ENCODE data around the gene SPINT3.
"Not testable (repeated sequence)": the region's sequence is repeated elsewhere in the genome, so short reads cannot be mapped to it uniquely, and the experiment has no call there.

The SPINT3 gene

GRCh38 chr20:45484676-45485075 is 30.7 kb downstream of the SPINT3 start:
- ChIA-PET POLR2A (no interaction called here), CTCF (interaction anchor here (0.7 to 2.2 kb wide), 5 partner anchors 15 to 287 kb away, joined by 3 to 10 read pairs (median 3); no protein-coding TSS in a partner anchor)
- Histone ChIP-seq H3K4me1 (ENCODE audit: control insufficient read depth, insufficient read depth, low read length) (no peaks in the 10 kb centered on the region), H3K9me3 (ENCODE audit: control insufficient read depth, insufficient read depth, low read depth, low read length) (no peaks in the 10 kb centered on the region), H3K4me3 (ENCODE audit: low read depth, low read length) (no peak overlapping the region), H3K27ac (ENCODE audit: extremely low read depth, low read depth, low read length) (no peak overlapping the region), H3K36me3 (ENCODE audit: control insufficient read depth in 2 of 2, insufficient read depth in 1 of 2, low read length in 2 of 2) (no peaks in the 10 kb centered on the region)
- no peak for TF ChIP-seq HOXD13 (CRISPR knock-in tag; IDR thresholded peaks at IDR 0.05; ENCODE audit: borderline replicate concordance)
- TF ChIP-seq ZNF660 (tag by site-specific recombination; IDR thresholded peaks at IDR 0.05), result no peak
- no peak for TF ChIP-seq ZNF513 (tag by site-specific recombination; IDR thresholded peaks at IDR 0.05)
- TF ChIP-seq ZNF677 (tag by site-specific recombination; IDR thresholded peaks at IDR 0.05), result no peak
- no peak for TF ChIP-seq ZNF488 (tag by site-specific recombination; IDR thresholded peaks at IDR 0.05)
- no peak for TF ChIP-seq GLI2 (tag by site-specific recombination; IDR thresholded peaks at IDR 0.05; ENCODE audit: borderline replicate concordance, low read depth)
- TF ChIP-seq ELK4 (IDR thresholded peaks at IDR 0.05; ENCODE audit: borderline replicate concordance, low read depth, low read length), result no peak
- no peak for TF ChIP-seq ZNF292 (tag by site-specific recombination; IDR thresholded peaks at IDR 0.05; ENCODE audit: borderline replicate concordance, low read depth)
- TF ChIP-seq ZNF114 (tag by site-specific recombination; IDR thresholded peaks at IDR 0.05), result no peak
- TF ChIP-seq ZNF350 (tag by site-specific recombination; IDR thresholded peaks at IDR 0.05), result no peak
- TF ChIP-seq ZNF645 (tag by site-specific recombination; IDR thresholded peaks at IDR 0.05), result no peak
- no peak for TF ChIP-seq SP3 (tag by site-specific recombination; IDR thresholded peaks at IDR 0.05)
- no peak for TF ChIP-seq ZNF514 (tag by site-specific recombination; IDR thresholded peaks at IDR 0.05)
- no peak for TF ChIP-seq SP2 (tag by site-specific recombination; IDR thresholded peaks at IDR 0.05)
- no peak for TF ChIP-seq ZNF501 (tag by site-specific recombination; IDR thresholded peaks at IDR 0.05)
- TF ChIP-seq ZNF221 (tag by site-specific recombination; IDR thresholded peaks at IDR 0.05; ENCODE audit: borderline replicate concordance), result no peak
- TF ChIP-seq ZNF626 (tag by site-specific recombination; IDR thresholded peaks at IDR 0.05), result no peak
- TF ChIP-seq ZNF48 (tag by site-specific recombination; IDR thresholded peaks at IDR 0.05), result no peak

GRCh38 chr20:45479822-45480221 is 35.6 kb downstream of the SPINT3 start:
- Histone ChIP-seq H3K9me3 (ENCODE audit: control insufficient read depth, insufficient read depth, low read depth, low read length) (no peaks in the 10 kb centered on the region), H3K4me1 (ENCODE audit: control insufficient read depth, insufficient read depth, low read length) (no peaks in the 10 kb centered on the region), H3K27ac (ENCODE audit: extremely low read depth, low read depth, low read length) (no peak overlapping the region), H3K36me3 (ENCODE audit: control insufficient read depth in 2 of 2, insufficient read depth in 1 of 2, low read length in 2 of 2) (no peaks in the 10 kb centered on the region), H3K4me3 (ENCODE audit: low read depth, low read length) (no peak overlapping the region)
- TF ChIP-seq ZXDB (tag by site-specific recombination; IDR thresholded peaks at IDR 0.05) (no peak), ZNF76 (tag by site-specific recombination; IDR thresholded peaks at IDR 0.05; ENCODE audit: borderline replicate concordance, low read depth) (no peak), ZNF555 (tag by site-specific recombination; conservative IDR thresholded peaks at IDR 0.05) (no peak), ZNF571 (tag by site-specific recombination; IDR thresholded peaks at IDR 0.05) (no peak), ZNF514 (tag by site-specific recombination; IDR thresholded peaks at IDR 0.05) (no peak), ZSCAN23 (tag by site-specific recombination; IDR thresholded peaks at IDR 0.05) (no peak), EGR2 (tag by site-specific recombination; IDR thresholded peaks at IDR 0.05; ENCODE audit: low read depth) (no peak), MYNN (tag by site-specific recombination; IDR thresholded peaks at IDR 0.05; ENCODE audit: borderline replicate concordance) (no peak), ZNF248 (tag by site-specific recombination; IDR thresholded peaks at IDR 0.05) (no peak), ZNF169 (tag by site-specific recombination; IDR thresholded peaks at IDR 0.05) (no peak)
- CTCF ChIA-PET, result interaction anchor here (0.8 kb wide), 1 partner anchor 291 kb away, joined by 3 read pairs; no protein-coding TSS in a partner anchor
- POLR2A ChIA-PET, result no interaction called here

- H3K9me3 ChIP-seq (ENCODE audit: control insufficient read depth, insufficient read depth, low read depth, low read length); H3K36me3 ChIP-seq (ENCODE audit: control insufficient read depth in 2 of 2, insufficient read depth in 1 of 2, low read length in 2 of 2); H3K4me3 ChIP-seq (ENCODE audit: low read depth, low read length); H3K27ac ChIP-seq (ENCODE audit: extremely low read depth, low read depth, low read length); POLR2A ChIA-PET; H3K4me1 ChIP-seq (ENCODE audit: control insufficient read depth, insufficient read depth, low read length): not testable (repeated sequence)
- CTCF ChIA-PET, result interaction anchor here (0.6 to 1.1 kb wide), 2 partner anchors 41 to 60 kb away, joined by 3 to 4 read pairs; no protein-coding TSS in a partner anchor
Observed at GRCh38 chr20:45477530-45478148, 37.8 kb downstream of the SPINT3 start.
